ENCODE measurements around the gene MTURN. TPM values are rescaled to one million over a fixed set of nuclear protein-coding genes. Genes with fewer than 3 reads are reported as not detected.

The MTURN gene
- total RNA-seq, 1 donor from 2014 or later, result 40.9 TPM

- TF ChIP-seq CTCF (IDR thresholded peaks at IDR 0.05), result no peak
- H3K27ac ChIP-seq, result no peak overlapping the region
- no peak overlapping the region for H3K4me3 ChIP-seq
- H3K4me1 ChIP-seq, result peaks cover 0 to 15% of the 10 kb centered on the region in 2 donors
- peaks cover 20 to 32% of the 10 kb centered on the region in 2 donors for H3K36me3 ChIP-seq
- intact Hi-C loops (cut with DNase I), result no loop called here
- DNase-seq (ENCODE audit: low spot score in 2 of 2), result no peak
- no peaks in the 10 kb centered on the region for H3K27me3 ChIP-seq
- H3K9me3 ChIP-seq, result no peaks in the 10 kb centered on the region
Observed at GRCh38 chr7:30148426-30148825, 13.6 kb downstream of the MTURN start.

GRCh38 chr7:30148951-30149459, 14.2 kb downstream of the MTURN start:
- Histone ChIP-seq H3K4me3 (no peak overlapping the region), H3K36me3 (peaks cover 24 to 38% of the 10 kb centered on the region in 2 donors), H3K27ac (no peak overlapping the region), H3K27me3 (no peaks in the 10 kb centered on the region), H3K9me3 (no peaks in the 10 kb centered on the region), H3K4me1 (peaks cover 0 to 10% of the 10 kb centered on the region in 2 donors)
- no peak for DNase-seq (ENCODE audit: low spot score in 2 of 2)
- TF ChIP-seq CTCF (IDR thresholded peaks at IDR 0.05), result no peak
- intact Hi-C loops (cut with DNase I), result no loop called here

GRCh38 chr7:30149640-30150272, 15.0 kb downstream of the MTURN start:
- Histone ChIP-seq H3K36me3 (peaks cover 24 to 46% of the 10 kb centered on the region in 2 donors), H3K27ac (no peak overlapping the region), H3K27me3 (no peaks in the 10 kb centered on the region), H3K4me3 (no peak overlapping the region), H3K9me3 (no peaks in the 10 kb centered on the region), H3K4me1 (peaks cover 0 to 6% of the 10 kb centered on the region in 2 donors)
- no peak for TF ChIP-seq CTCF (IDR thresholded peaks at IDR 0.05)
- intact Hi-C loops (cut with DNase I), result no loop called here
- no peak for DNase-seq (ENCODE audit: low spot score in 2 of 2)

- intact Hi-C loops (cut with DNase I), result no loop called here
- no peak overlapping the region for H3K27ac ChIP-seq
- H3K4me1 ChIP-seq, result peaks cover 0 to 3% of the 10 kb centered on the region in 2 donors
- TF ChIP-seq CTCF (IDR thresholded peaks at IDR 0.05), result no peak
- peaks cover 25 to 52% of the 10 kb centered on the region in 2 donors for H3K36me3 ChIP-seq
- no peak for DNase-seq (ENCODE audit: low spot score in 2 of 2)
- H3K27me3 ChIP-seq, result no peaks in the 10 kb centered on the region
- H3K4me3 ChIP-seq, result no peak overlapping the region
- no peaks in the 10 kb centered on the region for H3K9me3 ChIP-seq
Observed at GRCh38 chr7:30150711-30151110, 15.9 kb downstream of the MTURN start.

- no peak for DNase-seq (ENCODE audit: low spot score in 2 of 2)
- Histone ChIP-seq H3K27ac (no peak overlapping the region), H3K4me1 (no peaks in the 10 kb centered on the region), H3K4me3 (no peak overlapping the region), H3K27me3 (no peaks in the 10 kb centered on the region), H3K9me3 (no peaks in the 10 kb centered on the region), H3K36me3 (peaks cover 31 to 64% of the 10 kb centered on the region in 2 donors)
- intact Hi-C loops (cut with DNase I), result no loop called here
- TF ChIP-seq CTCF (IDR thresholded peaks at IDR 0.05), result no peak
Observed at GRCh38 chr7:30154111-30154587, 19.4 kb downstream of the MTURN start.

Data from ascending aorta (tissue), 2 donors.